HepG2 (cell line): ENCODE data around the gene MED12L. TPM values are rescaled to one million over a fixed set of nuclear protein-coding genes. Genes with fewer than 3 reads are reported as not detected.

ENCODE experiments used
- ATAC-seq: fragments of 200-7000 bp; cut with Tn5 transposase; 3 replicates; pipeline ENCODE4 v1.9.1; 2020; ENCODE audit warnings: mild to moderate bottlenecking, moderate library complexity
- BruUV-seq: library from RNA; stranded (reverse); fragments of 400-500 nt; replicated peaks from 2 replicates; lab custom pipeline; 2021; lab: Mats Ljungman, UMichigan
- CTCF ChIA-PET: fragments of 300-600 bp; formaldehyde crosslinking; extraction: SDS; loops from one replicate; lab custom pipeline; 2021; ENCODE audit warnings: low total read pairs, inconsistent platforms, low intra/inter-chr PET ratio; lab: Yijun Ruan, JAX
- POLR2A ChIA-PET: fragments of 350-600 bp; sonication (Branson Sonifier 250); formaldehyde crosslinking; loops from one replicate; lab custom pipeline; 2020; ENCODE audit warnings: antibody characterized with exemption, inconsistent platforms; lab: Yijun Ruan, JAX
- DNase-seq: peaks from one replicate; pipeline ENCODE4 v3.0.0-alpha.2; 2015; ENCODE audit warnings: low spot score
- FAIRE-seq: peaks from 3 replicates; lab custom pipeline; 2011; peaks lifted over from hg19 to GRCh38; lab: Jason Lieb, UNC
- H2AFZ ChIP-seq: one replicate; pipeline ENCODE4 v1.6.1; 2011; ENCODE audit warnings: low read length, inconsistent platforms
- H3K27ac ChIP-seq: fragments of 300-600 bp; 3 replicates; pipeline ENCODE4 v1.8.0; 2011; ENCODE audit warnings: mixed run types, mild to moderate bottlenecking, mixed read lengths, low read length, inconsistent platforms; ENCODE audit not compliant: insufficient read depth; ENCODE audit errors: extremely low read length
- H3K27me3 ChIP-seq, 2 experiments: fragments of 200-600 bp in 1 of 2; 2 replicates in 1 of 2; 3 replicates in 1 of 2; pipeline versions ENCODE4 v1.6.0 to v1.8.0; 2011; ENCODE audit warnings: low read length in 2 of 2, mild to moderate bottlenecking in 2 of 2, moderate library complexity in 2 of 2, inconsistent platforms in 1 of 2; ENCODE audit not compliant: insufficient read depth in 2 of 2, control insufficient read depth in 1 of 2
- H3K36me3 ChIP-seq, 2 experiments: fragments of 200-600 bp in 1 of 2; replicated peaks in 1 of 2; 2 replicates in 1 of 2; 3 replicates in 1 of 2; pipeline versions ENCODE4 v1.5.1 to v1.8.0; 2011; ENCODE audit warnings: low read length in 2 of 2, inconsistent platforms in 1 of 2; ENCODE audit not compliant: insufficient read depth in 2 of 2, control insufficient read depth in 1 of 2
- H3K4me1 ChIP-seq: 2 replicates; pipeline ENCODE4 v1.5.1; 2012; ENCODE audit warnings: low read length, inconsistent platforms; ENCODE audit not compliant: insufficient read depth
- H3K4me2 ChIP-seq: 2 replicates; pipeline ENCODE4 v1.6.0; 2011; ENCODE audit warnings: low read depth, low read length, inconsistent platforms
- H3K4me3 ChIP-seq, 3 experiments: fragments of 200-600 bp in 1 of 3; sonication (generic), shearing (Covaris generic) in 1 of 3; replicated peaks in 1 of 3; 2 replicates each; pipeline ENCODE4 v1.5.1; 2011 to 2016; ENCODE audit warnings: low read length in 3 of 3, inconsistent platforms in 2 of 3, low read depth in 2 of 3, mild to moderate bottlenecking in 2 of 3, control low read depth in 1 of 3, mixed read lengths in 1 of 3; ENCODE audit not compliant: insufficient read depth in 1 of 3
- H3K79me2 ChIP-seq: one replicate; pipeline ENCODE4 v1.6.1; 2011; ENCODE audit warnings: low read length, inconsistent platforms; ENCODE audit not compliant: insufficient read depth
- H3K9ac ChIP-seq: 2 replicates; pipeline ENCODE4 v1.6.0; 2011; ENCODE audit warnings: mild to moderate bottlenecking, low read depth, low read length, inconsistent platforms; ENCODE audit not compliant: insufficient read depth
- H3K9me3 ChIP-seq: 2 replicates; pipeline ENCODE4 v1.5.1; 2012; ENCODE audit warnings: mild to moderate bottlenecking, low read length
- H4K20me1 ChIP-seq: 2 replicates; pipeline ENCODE4 v1.6.0; 2011; ENCODE audit warnings: inconsistent platforms, mild to moderate bottlenecking, low read length, moderate library complexity; ENCODE audit not compliant: insufficient read depth
- EP300 ChIP-seq, 3 experiments: sonication (generic) in 1 of 3; formaldehyde crosslinking in 1 of 3; IDR thresholded peaks; 2 replicates each; pipeline versions ENCODE4 v1.5.1 to v1.6.1; 2011 to 2020; ENCODE audit warnings: low read depth in 2 of 3, low read length in 2 of 3, borderline replicate concordance in 1 of 3, improper control_type of control experiment in 1 of 3, mild to moderate bottlenecking in 1 of 3, missing genetic modification reagents in 1 of 3, moderate library complexity in 1 of 3
- FOXK1 ChIP-seq: sonication (generic); formaldehyde crosslinking; IDR thresholded peaks from 2 replicates; pipeline ENCODE4 v1.4.0; 2020; ENCODE audit warnings: low read depth, missing genetic modification reagents, borderline replicate concordance
- KDM2A ChIP-seq: sonication (generic); formaldehyde crosslinking; IDR thresholded peaks from 2 replicates; pipeline ENCODE4 v1.4.0; 2020; ENCODE audit warnings: low read depth, missing genetic modification reagents, borderline replicate concordance
- KDM4B ChIP-seq: sonication (generic); formaldehyde crosslinking; IDR thresholded peaks from 2 replicates; pipeline ENCODE4 v1.4.0; 2020; ENCODE audit warnings: missing genetic modification reagents
- RARG ChIP-seq: sonication (generic); formaldehyde crosslinking; IDR thresholded peaks from 2 replicates; pipeline ENCODE4 v1.4.0; 2020; ENCODE audit warnings: low read depth, mild to moderate bottlenecking, missing genetic modification reagents
- SETDB1 ChIP-seq: sonication (generic); formaldehyde crosslinking; IDR thresholded peaks from 2 replicates; pipeline ENCODE4 v1.5.1; 2020; ENCODE audit warnings: missing genetic modification reagents, mild to moderate bottlenecking, borderline replicate concordance
- TCF12 ChIP-seq, 2 experiments: fragments of 450-650 bp in 1 of 2; sonication (generic) in 1 of 2; formaldehyde crosslinking in 1 of 2; IDR thresholded peaks; 2 replicates each; pipeline versions ENCODE4 v1.6.1 to v1.8.0; 2017 to 2022; ENCODE audit warnings: antibody characterized with exemption in 1 of 2, mild to moderate bottlenecking in 1 of 2, missing genetic modification reagents in 1 of 2, moderate library complexity in 1 of 2
- TOPORS ChIP-seq: sonication (generic); formaldehyde crosslinking; IDR thresholded peaks from 2 replicates; pipeline ENCODE4 v1.8.0; 2023; ENCODE audit warnings: mild to moderate bottlenecking, missing genetic modification reagents
- ZFYVE20 ChIP-seq: sonication (generic); formaldehyde crosslinking; IDR thresholded peaks from 2 replicates; pipeline ENCODE4 v1.8.0; 2023; ENCODE audit warnings: low read depth, mild to moderate bottlenecking, moderate library complexity, missing genetic modification reagents, borderline replicate concordance
- ZNF101 ChIP-seq: sonication (generic); formaldehyde crosslinking; IDR thresholded peaks from 2 replicates; pipeline ENCODE4 v1.4.0; 2020; ENCODE audit warnings: mild to moderate bottlenecking, low read depth, missing genetic modification reagents, borderline replicate concordance
- WGBS: methylation state at CpG from one replicate; pipeline ENCODE4 v1.1.6; 2017; ENCODE audit warnings: low lambda C conversion rate; 5-methylcytosine and 5-hydroxymethylcytosine counted together
- in situ Hi-C: cut with HindIII; loops from 2 replicates; pipeline ENCODE4 v1.10.0; 2017; ENCODE audit warnings: low pct_unique_long_range_greater_than_20kb; ENCODE audit not compliant: extremely low pct_ligation_motif_present
- intact Hi-C: fragments of 100-400 bp; cut with micrococcal nuclease; formaldehyde crosslinking; loops from one replicate; pipeline ENCODE4 v1.10.0; 2022; ENCODE audit not compliant: unreplicated experiment
- polyA plus RNA-seq, 8 experiments: library from polyadenylated mRNA; depleted of rRNA in 3 of 8; stranded (reverse) in 7 of 8; unstranded in 1 of 8; fragments of >200 nt; fragmentation: Illumina TruSeq in 4 of 8; extraction: Trizol in 4 of 8; gene quantifications; 2 replicates each; pipeline versions ENCODE4 v1.2.1 to v1.2.3, GENCODE V29; 2011 to 2016; ENCODE audit warnings: low read depth in 4 of 8, missing spikeins in 1 of 8, mixed read lengths in 1 of 8; ENCODE audit not compliant: insufficient read depth in 1 of 8
- total RNA-seq, 5 experiments: library from RNA; depleted of rRNA; stranded (reverse); fragments of >200 nt; fragmentation: Illumina TruSeq; extraction: Trizol; gene quantifications; 2 replicates each; pipeline ENCODE4 v1.2.3, GENCODE V29; 2016; ENCODE audit warnings: low read depth in 1 of 5
- TF ChIP-seq, protein P1 (sequence below): sonication (generic); IDR thresholded peaks from 2 replicates; pipeline ENCODE4 v1.6.1; 2016; ENCODE audit warnings: low read depth, borderline replicate concordance

Gene MED12L
- total and polyA plus RNA-seq, 2 of the 13 experiments (the other 11 are each of a cell fraction or from before 2014, with no cell fraction given), result 0.07 to 0.64 TPM

DNA sequence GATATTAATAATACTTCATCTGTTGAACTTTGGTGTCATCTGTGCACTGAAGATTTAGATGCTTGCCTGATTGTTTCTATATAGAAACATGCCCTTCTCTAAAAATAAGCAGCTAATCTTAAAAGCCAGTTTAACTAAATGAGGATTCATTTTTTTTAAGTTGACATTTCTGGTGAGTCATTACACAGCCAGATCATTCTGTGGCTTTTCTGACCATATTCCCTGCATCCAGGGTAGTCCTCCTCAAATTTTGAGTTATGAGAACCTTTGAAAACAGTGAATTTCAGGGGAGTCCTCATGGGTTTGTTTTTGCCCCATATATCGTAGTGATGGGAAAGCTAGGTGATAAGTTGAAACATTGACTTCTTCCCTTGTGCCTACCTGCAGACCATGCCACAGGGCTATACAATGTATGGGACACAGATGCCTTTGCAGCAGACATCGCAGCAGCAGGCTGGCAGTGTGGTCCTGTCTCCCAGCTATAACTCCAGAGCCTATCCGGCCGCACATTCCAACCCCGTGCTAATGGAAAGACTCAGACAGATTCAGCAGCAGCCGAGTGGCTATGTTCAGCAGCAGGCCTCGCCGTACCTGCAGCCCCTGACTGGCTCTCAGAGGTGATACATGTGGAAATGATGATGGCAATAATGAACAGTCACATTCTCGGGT lies 325.6 kb downstream of the MED12L start (continued):
- TF ChIP-seq EP300 (IDR thresholded peaks at IDR 0.05; ENCODE audit: low read depth in 2 of 2, low read length in 2 of 2) (no peak), EP300 (CRISPR knock-in tag; IDR thresholded peaks at IDR 0.05; ENCODE audit: borderline replicate concordance) (no peak)
- TF ChIP-seq, all 625 proteins: peak for 0

DNA sequence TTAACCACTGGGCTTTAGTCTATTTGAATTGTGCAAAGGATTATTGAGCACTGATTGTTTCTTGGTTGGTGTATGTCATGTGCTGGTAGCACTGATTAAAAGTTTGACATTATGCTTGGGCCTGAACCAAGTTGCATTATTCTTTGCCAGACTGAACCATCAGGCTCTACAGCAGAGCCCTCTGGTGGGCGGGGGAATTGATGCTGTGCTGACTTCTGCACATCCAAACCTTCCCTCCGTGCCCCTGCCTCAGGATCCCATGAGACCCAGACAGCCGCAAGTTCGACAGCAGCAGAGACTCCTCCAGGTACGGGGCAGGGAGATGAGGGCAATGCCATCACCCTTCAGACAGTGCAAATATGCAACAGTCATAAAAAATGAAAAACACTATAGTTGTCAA lies 327.5 kb downstream of the MED12L start:
- intact Hi-C loops, result no loop called here
- ATAC-seq (no peak), DNase-seq (no peak), FAIRE-seq (no peak)
- Histone ChIP-seq H3K4me1 (no peaks in the 10 kb centered on the region), H3K79me2 (no peaks in the 10 kb centered on the region), H3K27me3 (0 out of 5 replicates have a peak, but pooled peaks cover 0 to 2% of the 10 kb centered on the region in 2 experiments), H3K9ac (no peak overlapping the region), H3K4me3 (no peak overlapping the region), H4K20me1 (no peaks in the 10 kb centered on the region), H2AFZ (no peak overlapping the region), H3K9me3 (0 out of 2 replicates have a peak, but pooled peaks cover 6% of the 10 kb centered on the region), H3K27ac (no peak overlapping the region), H3K36me3 (no peaks in the 10 kb centered on the region), H3K4me2 (no peak overlapping the region)
- no TSS peak for BruUV-seq
- CTCF ChIA-PET, result no interaction called here
- TF ChIP-seq ZNF101, result no peak
- no peak for TF ChIP-seq KDM2A (CRISPR knock-in tag)
- TF ChIP-seq ZFYVE20 (CRISPR knock-in tag), result no peak
- no peak for TF ChIP-seq TCF12 (IDR thresholded peaks at IDR 0.05)
- no peak for TF ChIP-seq TCF12 (CRISPR knock-in tag; IDR thresholded peaks at IDR 0.05)
- no peak for TF ChIP-seq SETDB1 (CRISPR knock-in tag)
- no peak for TF ChIP-seq TOPORS (CRISPR knock-in tag)
- no peak for TF ChIP-seq KDM4B (CRISPR knock-in tag)
- TF ChIP-seq, protein P1, sequence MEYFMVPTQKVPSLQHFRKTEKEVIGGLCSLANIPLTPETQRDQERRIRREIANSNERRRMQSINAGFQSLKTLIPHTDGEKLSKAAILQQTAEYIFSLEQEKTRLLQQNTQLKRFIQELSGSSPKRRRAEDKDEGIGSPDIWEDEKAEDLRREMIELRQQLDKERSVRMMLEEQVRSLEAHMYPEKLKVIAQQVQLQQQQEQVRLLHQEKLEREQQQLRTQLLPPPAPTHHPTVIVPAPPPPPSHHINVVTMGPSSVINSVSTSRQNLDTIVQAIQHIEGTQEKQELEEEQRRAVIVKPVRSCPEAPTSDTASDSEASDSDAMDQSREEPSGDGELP, result no peak
- TF ChIP-seq RARG (CRISPR knock-in tag), result no peak
- TF ChIP-seq FOXK1, result no peak
- POLR2A ChIA-PET, result no interaction called here
- in situ Hi-C loops, result no loop called here
- 34% methylated on average over 5 of the region's 5 CpGs for WGBS
